ACHN (cell line): ENCODE results near the gene UBE2Q2.

Source experiments
- DNase-seq: peaks from one replicate; pipeline ENCODE4 v3.0.0-alpha.2; 2015
- in situ Hi-C: cut with HindIII; loops from 2 replicates; pipeline ENCODE4 v1.10.0; 2017; ENCODE audit warnings: low sequenced_read_pairs, low pct_ligation_motif_present, low pct_unique_long_range_greater_than_20kb

Gene UBE2Q2

DNA sequence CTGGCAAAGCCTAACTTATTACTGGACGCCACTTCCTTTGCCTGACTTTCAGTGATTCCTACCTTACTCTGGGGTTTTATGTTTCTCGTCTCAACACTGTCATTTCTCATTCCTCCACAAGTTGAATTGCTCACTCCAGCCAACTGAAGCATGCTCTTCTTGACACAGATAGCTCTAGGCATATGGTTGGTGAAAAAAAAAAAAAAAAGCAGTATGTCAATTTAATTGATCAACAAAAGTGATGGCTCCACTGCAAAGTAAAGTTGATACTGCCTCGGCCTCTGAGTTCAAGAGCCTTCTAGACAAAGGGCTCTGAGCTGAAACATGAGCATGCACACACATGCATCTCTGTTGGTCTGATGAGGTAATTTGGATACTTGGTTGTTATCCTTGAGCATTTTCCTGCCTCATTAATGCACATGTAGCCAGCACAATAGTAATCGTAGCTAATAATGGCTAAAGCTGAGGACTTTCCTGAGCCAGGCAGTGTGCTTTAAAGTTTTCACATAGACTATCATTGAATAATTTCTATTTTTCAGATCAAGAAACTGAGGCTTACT is 21.4 kb upstream of the UBE2Q2 start:
- in situ Hi-C loops: no loop called here
- no peak for DNase-seq

- DNase-seq: no peak
- in situ Hi-C loops: no loop called here
These were observed 20.5 kb upstream of the UBE2Q2 start for GRCh38 chr15:75822685-75823278.

DNA sequence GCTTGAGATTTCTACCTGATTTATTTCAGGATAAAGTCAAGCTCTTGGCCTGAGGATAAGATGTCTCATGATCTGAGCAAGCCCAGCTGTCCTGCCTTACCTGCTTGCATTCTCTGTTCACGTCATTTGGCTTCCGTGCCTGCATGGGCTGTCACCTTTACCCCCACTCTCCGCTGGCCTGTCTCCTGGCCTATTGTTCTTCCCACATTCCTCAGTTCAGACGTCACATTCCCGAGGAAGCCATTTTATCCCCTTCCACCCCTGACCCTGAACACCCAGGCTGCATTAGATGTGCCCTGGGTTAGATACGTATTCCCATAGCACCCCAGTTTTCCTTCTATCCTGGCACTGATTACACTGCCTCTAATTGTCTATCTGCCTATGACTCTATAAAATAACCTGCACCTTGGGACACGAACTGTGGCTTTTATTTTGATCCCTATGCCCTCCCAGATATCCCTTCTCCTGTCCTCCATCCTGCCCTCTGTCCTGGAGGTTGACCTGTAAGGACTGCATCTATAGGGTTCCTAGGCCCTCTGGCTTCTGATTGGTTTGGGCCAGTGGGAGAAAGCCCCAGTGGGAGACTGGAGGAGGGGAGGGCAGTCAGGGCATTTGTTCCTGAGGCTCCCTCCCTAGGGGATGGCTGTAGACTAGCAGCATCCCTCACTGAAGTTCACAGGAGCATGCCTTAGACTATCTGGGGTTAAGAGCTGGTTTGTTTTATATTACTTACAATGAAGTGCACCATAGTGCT is 19.2 kb upstream of the UBE2Q2 start:
- in situ Hi-C loops: no loop called here
- DNase-seq: no peak

GRCh38 chr15:75827691-75828090 is 15.6 kb upstream of the UBE2Q2 start:
- DNase-seq: no peak
- in situ Hi-C loops: no loop called here

DNA sequence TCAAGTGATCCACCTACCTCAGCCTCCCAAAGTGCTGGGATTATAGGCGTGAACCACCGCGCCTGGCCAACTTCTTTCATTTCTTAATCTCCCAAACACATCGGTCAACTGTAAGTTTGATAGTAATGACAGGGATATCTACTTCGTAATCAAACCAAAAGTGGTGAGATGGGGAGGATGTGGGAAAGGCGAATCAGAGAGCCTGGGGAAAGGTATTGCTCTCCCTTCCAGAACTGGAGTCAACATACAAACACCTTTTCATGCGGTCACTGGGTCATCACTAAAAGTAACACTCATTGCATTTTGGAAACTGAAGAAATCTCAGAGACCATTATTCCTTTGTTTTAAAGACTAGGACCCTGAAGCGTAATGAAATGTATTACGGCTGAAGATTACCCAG is 14.8 kb upstream of the UBE2Q2 start:
- DNase-seq: no peak
- in situ Hi-C loops: no loop called here

DNA sequence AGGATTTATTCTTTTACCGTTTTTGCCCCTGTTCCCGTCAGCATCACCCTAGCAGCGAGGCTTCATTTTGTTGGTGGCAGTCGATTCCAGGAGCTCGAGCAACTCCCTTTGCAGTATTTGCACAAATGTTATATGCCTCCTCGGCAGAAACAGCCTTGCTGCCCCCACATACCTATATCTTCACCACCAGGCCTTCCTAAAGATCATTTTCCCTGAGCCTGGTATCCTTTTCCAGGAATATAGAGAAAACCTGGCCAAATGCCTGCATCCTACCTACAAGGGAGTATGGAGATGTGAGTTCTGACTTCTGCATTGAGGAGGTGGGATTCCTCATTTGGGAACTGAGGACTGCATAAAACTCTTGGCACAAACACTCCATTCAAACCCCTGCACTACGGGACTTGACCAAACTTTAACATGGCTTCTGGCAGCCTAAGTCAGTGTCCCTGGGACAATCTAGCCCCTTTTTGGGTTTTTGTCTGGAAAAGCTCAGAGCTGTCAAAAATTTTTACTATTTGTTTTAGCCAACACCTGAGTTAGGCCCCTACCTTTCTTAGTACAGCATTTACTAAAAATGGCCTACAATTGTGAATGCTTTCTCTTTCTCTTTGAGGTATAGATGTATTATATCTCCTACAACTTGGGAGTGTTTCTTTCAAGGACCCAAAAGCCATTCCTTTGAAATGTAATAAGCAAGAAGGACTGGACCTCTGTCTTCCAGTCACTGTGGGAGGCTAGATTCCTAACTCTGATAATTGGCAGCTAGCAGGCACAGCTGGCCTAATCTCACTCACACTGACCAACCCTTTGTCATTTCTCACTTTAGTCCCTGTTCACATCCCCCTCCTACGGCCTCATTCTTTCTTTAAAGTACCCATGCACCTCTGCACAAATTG is 12.1 kb upstream of the UBE2Q2 start:
- in situ Hi-C loops: no loop called here
- DNase-seq: no peak

- in situ Hi-C loops: no loop called here
- no peak for DNase-seq
These were observed 11.5 kb upstream of the UBE2Q2 start for GRCh38 chr15:75831806-75832102.

- in situ Hi-C loops: no loop called here
These were observed 11.1 kb upstream of the UBE2Q2 start for GRCh38 chr15:75832114-75832513.

DNA sequence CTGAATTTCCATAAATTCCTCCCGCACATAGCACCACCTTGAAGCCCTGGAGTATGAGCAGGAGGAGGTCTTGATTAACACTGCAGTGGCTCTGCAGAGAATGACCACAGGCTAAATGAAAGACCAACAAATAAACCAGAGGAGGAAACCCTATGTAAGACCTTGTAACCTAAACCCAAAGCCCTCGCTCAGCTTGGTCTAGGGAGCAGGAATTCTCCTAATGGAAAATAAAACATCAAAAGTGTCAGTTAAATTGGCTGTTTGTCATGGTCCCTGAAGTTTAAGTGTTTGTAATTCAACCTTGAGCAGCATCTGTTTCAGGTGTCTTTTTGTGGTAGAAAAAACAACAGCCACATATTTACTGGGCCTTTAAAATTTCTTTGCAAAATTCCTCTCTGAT is 9.2 kb upstream of the UBE2Q2 start:
- DNase-seq: no peak
- in situ Hi-C loops: no loop called here

More at GRCh38 chr15:75832114-75832513, 11.1 kb upstream of the UBE2Q2 start:
- no peak for DNase-seq

GRCh38 chr15:75835990-75836958 is 7.0 kb upstream of the UBE2Q2 start:
- in situ Hi-C loops: no loop called here
- DNase-seq: no peak

GRCh38 chr15:75836959-75837334 is 6.3 kb upstream of the UBE2Q2 start:
- peak; percentile 57 for DNase-seq

DNA sequence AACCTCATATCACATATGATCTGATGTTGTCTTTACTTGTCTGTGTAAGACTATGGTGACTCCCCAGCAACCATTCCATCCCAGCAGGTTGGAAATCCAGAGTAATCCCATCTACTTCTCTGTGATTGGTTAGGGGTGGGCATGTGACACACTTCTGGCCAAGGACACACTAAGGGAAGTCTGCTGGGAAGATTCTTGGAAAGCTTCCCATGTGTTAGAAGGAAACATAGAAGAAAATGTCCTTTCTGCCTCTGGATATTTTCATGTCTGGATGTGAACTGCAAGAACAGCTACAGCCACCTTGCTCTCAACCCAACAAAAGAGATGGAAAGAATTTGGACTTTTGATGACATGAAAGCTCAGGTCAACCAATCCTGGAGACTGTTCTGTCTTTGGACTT is 2.6 kb upstream of the UBE2Q2 start:
- peak; percentile 29 for DNase-seq
- in situ Hi-C loops: no loop called here

More at GRCh38 chr15:75836959-75837334, 6.3 kb upstream of the UBE2Q2 start:
- in situ Hi-C loops: no loop called here

- in situ Hi-C loops: no loop called here
- no peak for DNase-seq
These were observed 1.6 kb upstream of the UBE2Q2 start for GRCh38 chr15:75841626-75842025.

DNA sequence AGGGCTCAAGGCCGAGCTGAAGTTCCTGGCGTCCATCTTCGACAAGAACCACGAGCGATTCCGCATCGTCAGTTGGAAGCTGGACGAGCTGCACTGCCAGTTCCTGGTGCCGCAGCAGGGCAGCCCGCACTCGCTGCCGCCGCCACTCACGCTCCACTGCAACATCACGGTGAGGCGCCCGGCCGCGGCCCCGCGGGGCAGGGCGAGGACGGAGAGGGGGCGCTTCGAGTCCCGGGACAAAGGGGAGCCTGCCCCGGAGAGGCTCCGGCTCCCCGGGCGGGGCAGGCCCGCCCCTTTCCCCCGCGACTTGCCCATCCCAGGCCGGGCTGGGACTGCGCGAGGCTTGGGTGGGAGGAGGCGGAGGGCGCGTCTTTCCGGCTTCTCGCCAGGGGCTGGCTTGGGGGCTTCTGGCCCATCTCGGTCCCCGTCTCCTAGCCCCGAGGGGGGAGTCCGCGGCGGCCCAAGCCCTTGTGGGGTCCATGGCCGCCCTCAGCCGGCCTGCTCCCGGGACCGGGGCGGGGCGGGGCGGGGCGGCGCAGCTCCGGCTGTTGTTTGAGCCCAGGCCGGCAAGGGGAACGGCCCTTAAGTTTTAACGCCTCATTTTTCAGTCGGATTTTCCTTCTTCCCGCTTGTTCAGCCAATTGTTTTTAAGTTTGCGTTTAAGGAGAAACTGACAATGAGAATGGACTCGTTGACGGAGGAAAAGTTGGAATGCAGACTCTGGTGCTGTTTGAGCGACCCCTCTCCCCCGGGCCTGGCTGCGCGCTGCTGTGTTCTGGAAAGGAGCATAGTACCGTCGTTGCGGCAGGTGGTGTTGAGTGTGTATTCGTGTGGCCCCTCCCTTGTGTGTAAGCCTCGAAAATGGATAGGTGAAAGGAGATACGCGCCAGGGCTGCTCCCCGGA is 683 bp downstream of the UBE2Q2 start:
- peak; percentile 49 for DNase-seq
- in situ Hi-C loops: no loop called here

GRCh38 chr15:75844629-75845335 is 1.5 kb downstream of the UBE2Q2 start:
- in situ Hi-C loops: no loop called here
- DNase-seq: no peak

GRCh38 chr15:75849167-75849566 is 5.9 kb downstream of the UBE2Q2 start:
- in situ Hi-C loops: no loop called here
- DNase-seq: no peak

GRCh38 chr15:75850708-75851107 is 7.5 kb downstream of the UBE2Q2 start:
- in situ Hi-C loops: no loop called here
- DNase-seq: no peak
